ENCODE data around the gene PSMA7. TPM values are rescaled to one million over a fixed set of nuclear protein-coding genes. Genes with fewer than 3 reads are reported as not detected.

PSMA7 gene
- total and polyA plus RNA-seq, 2 donors from 2014 or later = 190 to 315 TPM

GRCh38 chr20:62141397-62142251 lies 1.6 kb downstream of the PSMA7 start:
- H3K27ac ChIP-seq (ENCODE audit: low read depth in 2 of 2, low read length in 2 of 2) = peak overlapping the region; percentile 51 to 75
- no peak for TF ChIP-seq CTCF (IDR thresholded peaks at IDR 0.05; ENCODE audit: borderline replicate concordance, extremely low read depth, insufficient read depth)
- intact Hi-C loops (cut with DNase I) = no loop called here
- H3K9me3 ChIP-seq (ENCODE audit: control insufficient read depth in 2 of 3, insufficient read depth in 1 of 3, low read length in 3 of 3) = no peaks in the 10 kb centered on the region
- peaks cover 2 to 30% (median 26%) of the 10 kb centered on the region in 3 donors for H3K4me1 ChIP-seq (ENCODE audit: control insufficient read depth in 2 of 3, insufficient read depth in 2 of 3, low read depth in 1 of 3, low read length in 3 of 3)
- DNase-seq (no peak), FAIRE-seq (no peak)
- peaks cover 17 to 37% (median 31%) of the 10 kb centered on the region in 3 donors for H3K36me3 ChIP-seq (ENCODE audit: control insufficient read depth in 2 of 3, insufficient read depth in 3 of 3, low read length in 3 of 3)
- H3K27me3 ChIP-seq (ENCODE audit: control insufficient read depth, insufficient read depth, low read length) = no peaks in the 10 kb centered on the region
- peak overlapping the region; percentile 57 to 67 (median 60) for H3K4me3 ChIP-seq (ENCODE audit: low read length in 3 of 3)
- peak overlapping the region; percentile 8 to 60 (median 20) for H3K9ac ChIP-seq (ENCODE audit: low read length in 3 of 3)

GRCh38 chr20:62141043-62141396 lies 2.2 kb downstream of the PSMA7 start:
- Histone ChIP-seq H3K9ac (ENCODE audit: low read length in 3 of 3) (no peak overlapping the region), H3K4me1 (ENCODE audit: control insufficient read depth in 2 of 3, insufficient read depth in 2 of 3, low read depth in 1 of 3, low read length in 3 of 3) (peaks cover 2 to 27% (median 24%) of the 10 kb centered on the region in 3 donors), H3K36me3 (ENCODE audit: control insufficient read depth in 2 of 3, insufficient read depth in 3 of 3, low read length in 3 of 3) (peaks cover 15 to 43% (median 36%) of the 10 kb centered on the region in 3 donors), H3K9me3 (ENCODE audit: control insufficient read depth in 2 of 3, insufficient read depth in 1 of 3, low read length in 3 of 3) (no peaks in the 10 kb centered on the region), H3K27me3 (ENCODE audit: control insufficient read depth, insufficient read depth, low read length) (no peaks in the 10 kb centered on the region), H3K4me3 (ENCODE audit: low read length in 3 of 3) (no peak overlapping the region), H3K27ac (ENCODE audit: low read depth in 2 of 2, low read length in 2 of 2) (no peak overlapping the region)
- FAIRE-seq (no peak), DNase-seq (no peak)
- intact Hi-C loops (cut with DNase I) = no loop called here
- TF ChIP-seq CTCF (IDR thresholded peaks at IDR 0.05; ENCODE audit: borderline replicate concordance, extremely low read depth, insufficient read depth) = no peak

GRCh38 chr20:62139636-62140035 lies 3.6 kb downstream of the PSMA7 start:
- DNase-seq = no peak
- peaks cover 15 to 50% (median 44%) of the 10 kb centered on the region in 3 donors for H3K36me3 ChIP-seq (ENCODE audit: control insufficient read depth in 2 of 3, insufficient read depth in 3 of 3, low read length in 3 of 3)

More at GRCh38 chr20:62139636-62140035, 3.6 kb downstream of the PSMA7 start:
- no peak overlapping the region for H3K27ac ChIP-seq (ENCODE audit: low read depth in 2 of 2, low read length in 2 of 2)
- H3K4me3 ChIP-seq (ENCODE audit: low read length in 3 of 3) = no peak overlapping the region
- no peak overlapping the region for H3K9ac ChIP-seq (ENCODE audit: low read length in 3 of 3)
- H3K4me1 ChIP-seq (ENCODE audit: control insufficient read depth in 2 of 3, insufficient read depth in 2 of 3, low read depth in 1 of 3, low read length in 3 of 3) = peaks cover 0 to 16% (median 16%) of the 10 kb centered on the region in 3 donors
- no peak for FAIRE-seq
- no peaks in the 10 kb centered on the region for H3K9me3 ChIP-seq (ENCODE audit: control insufficient read depth in 2 of 3, insufficient read depth in 1 of 3, low read length in 3 of 3)
- TF ChIP-seq CTCF (IDR thresholded peaks at IDR 0.05; ENCODE audit: borderline replicate concordance, extremely low read depth, insufficient read depth) = no peak
- intact Hi-C loops (cut with DNase I) = loop anchor here (10.0 kb wide), 2 partner anchors 75 to 125 kb away; partner anchors contain the start of gene TAF4
- H3K27me3 ChIP-seq (ENCODE audit: control insufficient read depth, insufficient read depth, low read length) = no peaks in the 10 kb centered on the region
